ENCODE data around the gene NDC80.

NDC80 gene

GRCh38 chr18:2657788-2658458 is 86.6 kb downstream of the NDC80 start (continued):
- TF ChIP-seq ZNF580 (tag by site-specific recombination; IDR thresholded peaks at IDR 0.05) = 0 out of 2 replicates have a peak, but pooled peaks have one; percentile 12
- no peak for TF ChIP-seq PRDM1 (tag by site-specific recombination; IDR thresholded peaks at IDR 0.05)
- no peak for TF ChIP-seq ZNF623 (tag by site-specific recombination; IDR thresholded peaks at IDR 0.05)
- TF ChIP-seq MYNN (tag by site-specific recombination; IDR thresholded peaks at IDR 0.05; ENCODE audit: borderline replicate concordance) = no peak
- no peak for TF ChIP-seq YY2 (tag by site-specific recombination; IDR thresholded peaks at IDR 0.05)
- TF ChIP-seq PRDM4 (tag by site-specific recombination; IDR thresholded peaks at IDR 0.05) = peak; percentile 61; the same call in 1 of the 2 replicates
- no peak for TF ChIP-seq YY1 (tag by site-specific recombination; IDR thresholded peaks at IDR 0.05)
- no peak for TF ChIP-seq ZNF654 (tag by site-specific recombination; IDR thresholded peaks at IDR 0.05; ENCODE audit: low read depth)
- TF ChIP-seq ZXDB (tag by site-specific recombination; IDR thresholded peaks at IDR 0.05) = peak; percentile 77; the same call in 1 of the 2 replicates
- TF ChIP-seq ELK4 (IDR thresholded peaks at IDR 0.05; ENCODE audit: borderline replicate concordance, low read depth, low read length) = no peak
- 0 out of 2 replicates have a peak, but pooled peaks have one; percentile 26 for TF ChIP-seq ZNF324 (tag by site-specific recombination; IDR thresholded peaks at IDR 0.05)
- TF ChIP-seq ZNF280C (tag by site-specific recombination; IDR thresholded peaks at IDR 0.05) = no peak
- TF ChIP-seq CTCF (tag by site-specific recombination; IDR thresholded peaks at IDR 0.05) = no peak
- TF ChIP-seq ZBTB48 (tag by site-specific recombination; IDR thresholded peaks at IDR 0.05) = no peak
- no peak for TF ChIP-seq ZFP3 (tag by site-specific recombination; IDR thresholded peaks at IDR 0.05; ENCODE audit: low read depth)
- no peak for TF ChIP-seq HOXC10 (CRISPR knock-in tag; IDR thresholded peaks at IDR 0.05)
- TF ChIP-seq TRIM28 (IDR thresholded peaks at IDR 0.05; ENCODE audit: borderline replicate concordance, low read length) = no peak
- TF ChIP-seq PRDM6 (tag by site-specific recombination; IDR thresholded peaks at IDR 0.05) = peak; percentile 98
- TF ChIP-seq ZNF248 (tag by site-specific recombination; IDR thresholded peaks at IDR 0.05) = no peak
- no peak for TF ChIP-seq ZFHX2 (tag by site-specific recombination; conservative IDR thresholded peaks at IDR 0.05)
- TF ChIP-seq TSHZ1 (tag by site-specific recombination; IDR thresholded peaks at IDR 0.05; ENCODE audit: borderline replicate concordance) = peak; percentile 37; the same call in 1 of the 2 replicates
- TF ChIP-seq ZFP69B (tag by site-specific recombination; IDR thresholded peaks at IDR 0.05) = no peak
- TF ChIP-seq ZNF449 (tag by site-specific recombination; IDR thresholded peaks at IDR 0.05) = no peak
